Urinary bladder (tissue), 4 donors: ENCODE measurements around the gene OR2W1. TPM values are rescaled to one million over a fixed set of nuclear protein-coding genes. Genes with fewer than 3 reads are reported as not detected.

Source experiments
- DNase-seq: peaks from one replicate; pipeline ENCODE4 v3.0.0-alpha.2; 2015; ENCODE audit errors: extremely low spot score
- H3K27ac ChIP-seq: one replicate; pipeline ENCODE4 v1.5.1; 2013; ENCODE audit warnings: low read depth, mild to moderate bottlenecking, moderate library complexity
- H3K36me3 ChIP-seq: one replicate; pipeline ENCODE4 v1.6.1; 2013; ENCODE audit warnings: mild to moderate bottlenecking, moderate library complexity; ENCODE audit not compliant: insufficient read depth
- H3K4me1 ChIP-seq: one replicate; pipeline ENCODE4 v1.6.1; 2013; ENCODE audit warnings: mild to moderate bottlenecking, moderate library complexity; ENCODE audit not compliant: insufficient read depth
- H3K4me3 ChIP-seq: one replicate; pipeline ENCODE4 v1.5.1; 2013; ENCODE audit warnings: low read depth, low read length
- WGBS: extraction: QIAGEN DNeasy Blood & Tissue Kit; methylation state at CpG from one replicate; pipeline ENCODE4 v1.1.7; 2013; 5-methylcytosine and 5-hydroxymethylcytosine counted together
- polyA plus RNA-seq: library from polyadenylated mRNA; stranded (reverse); fragments of 200-250 nt; gene quantifications from one replicate; pipeline ENCODE4 v1.2.3, GENCODE V29; 2013
- total RNA-seq: library from RNA; depleted of rRNA; stranded (reverse); fragments of >200 nt; gene quantifications from one replicate; pipeline ENCODE4 v1.2.3, GENCODE V29; 2014
- donor health status: healthy with polysubstance abuse.
- donor health status: healthy.

The OR2W1 gene, protein sequence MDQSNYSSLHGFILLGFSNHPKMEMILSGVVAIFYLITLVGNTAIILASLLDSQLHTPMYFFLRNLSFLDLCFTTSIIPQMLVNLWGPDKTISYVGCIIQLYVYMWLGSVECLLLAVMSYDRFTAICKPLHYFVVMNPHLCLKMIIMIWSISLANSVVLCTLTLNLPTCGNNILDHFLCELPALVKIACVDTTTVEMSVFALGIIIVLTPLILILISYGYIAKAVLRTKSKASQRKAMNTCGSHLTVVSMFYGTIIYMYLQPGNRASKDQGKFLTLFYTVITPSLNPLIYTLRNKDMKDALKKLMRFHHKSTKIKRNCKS
- total RNA-seq (not detected), polyA plus RNA-seq (not detected)

DNA sequence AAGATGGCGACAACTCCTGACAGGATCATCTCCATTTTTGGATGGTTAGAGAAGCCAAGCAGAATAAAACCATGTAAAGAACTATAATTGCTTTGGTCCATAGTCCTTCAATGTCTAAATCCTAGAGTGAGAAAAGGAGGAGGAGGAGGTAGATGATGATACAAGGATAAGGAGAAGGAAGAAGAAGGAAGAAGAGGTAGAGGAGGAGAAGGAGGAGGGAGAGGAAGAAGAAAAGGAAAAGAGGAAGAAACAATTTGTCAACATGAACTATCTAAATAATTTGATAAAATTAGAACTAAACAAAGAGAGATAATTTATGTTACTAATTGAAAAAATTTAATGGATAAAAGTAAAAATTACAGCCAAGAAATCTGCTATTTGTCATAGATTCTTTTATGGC lies at the start of gene OR2W1:
OR2W1 (minus strand) TSS at position 101 of the 400 bp plus-strand sequence; CDS start at position 101, 0 bp downstream.
- no peak within 1 kb of the TSS for H3K27ac ChIP-seq
- DNase-seq: no peak
- no peak within 1 kb of the TSS for H3K4me3 ChIP-seq
- WGBS: 77% methylated on average over 1 of the region's 1 CpG
- no peaks in the 10 kb centered on the region for H3K4me1 ChIP-seq
- no peaks in the 10 kb centered on the region for H3K36me3 ChIP-seq

DNA sequence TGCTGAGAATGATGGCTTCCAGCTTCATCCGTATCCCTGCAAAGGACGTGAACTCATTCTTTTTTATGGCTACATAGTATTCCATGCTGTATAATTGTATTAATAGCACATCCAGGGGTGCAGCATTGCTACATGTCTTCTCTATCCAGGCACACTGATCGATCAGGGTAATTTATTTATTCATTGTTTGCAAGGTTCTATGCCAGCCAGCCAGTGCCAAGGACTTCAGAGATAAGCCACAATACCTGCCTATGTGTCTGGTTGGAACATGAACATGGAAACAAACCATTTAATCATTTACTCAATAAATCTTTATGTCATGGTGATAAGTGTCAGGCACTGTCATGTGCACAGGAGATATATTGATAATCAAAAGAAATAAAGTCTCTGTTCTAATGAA lies 48.0 kb upstream of the OR2W1 start:
- no peak for DNase-seq
- Histone ChIP-seq H3K36me3 (no peaks in the 10 kb centered on the region), H3K4me3 (no peak overlapping the region), H3K27ac (no peak overlapping the region), H3K4me1 (no peaks in the 10 kb centered on the region)
- 86% methylated on average over 3 of the region's 3 CpGs for WGBS

DNA sequence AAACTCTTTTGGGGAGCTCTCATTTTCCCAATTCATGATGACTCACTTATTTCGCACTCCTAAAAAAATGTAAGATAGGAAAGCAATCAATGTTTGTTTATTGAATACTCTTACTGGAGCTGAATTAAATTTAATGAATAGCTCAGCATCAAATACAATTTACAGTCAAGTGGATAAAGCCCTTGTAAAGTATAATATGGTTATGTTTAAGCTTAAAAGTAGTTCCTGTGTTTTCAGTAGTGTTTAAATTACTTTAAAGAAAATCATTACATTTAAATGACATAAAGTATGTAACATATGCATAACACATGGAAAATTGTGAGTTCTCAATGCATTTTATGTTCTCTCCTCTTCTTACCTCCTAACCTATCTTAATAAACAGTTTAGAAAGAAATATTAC lies 42.2 kb upstream of the OR2W1 start, which contains the start of gene OR2B3:
OR2B3 (minus strand) TSS at position 101 of the 400 bp plus-strand sequence; CDS start at position 36, 65 bp downstream.
- 78% methylated on average over 1 of the region's 1 CpG for WGBS
- H3K27ac ChIP-seq: no peak within 1 kb of the TSS
- no peaks in the 10 kb centered on the region for H3K4me1 ChIP-seq
- H3K36me3 ChIP-seq: no peaks in the 10 kb centered on the region
- no peak for DNase-seq
- no peak within 1 kb of the TSS for H3K4me3 ChIP-seq

DNA sequence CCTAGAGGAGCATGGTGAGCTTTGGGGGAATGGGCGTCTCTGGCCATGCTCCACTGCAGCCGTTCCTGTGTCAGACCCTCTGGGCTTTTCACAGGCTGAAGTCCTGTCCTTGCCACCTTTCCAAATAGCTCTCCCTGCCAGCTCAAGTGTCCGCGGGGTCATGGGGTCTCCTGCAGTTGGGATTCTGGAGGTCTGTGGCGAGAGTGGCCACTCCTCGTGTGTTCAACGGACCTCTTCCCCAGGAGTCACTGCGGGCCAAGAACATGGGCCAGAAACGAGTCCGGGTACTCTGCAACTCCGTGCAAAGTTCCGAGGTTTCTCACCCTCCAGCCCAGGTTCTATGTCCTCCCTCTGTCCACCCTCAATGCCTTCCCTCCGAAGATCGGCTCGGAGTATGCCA lies 37.5 kb upstream of the OR2W1 start:
- DNase-seq: no peak
- H3K4me3 ChIP-seq: no peak overlapping the region
- no peak overlapping the region for H3K27ac ChIP-seq
- no peaks in the 10 kb centered on the region for H3K36me3 ChIP-seq
- WGBS: 93% methylated on average over 15 of the region's 15 CpGs
- no peaks in the 10 kb centered on the region for H3K4me1 ChIP-seq

DNA sequence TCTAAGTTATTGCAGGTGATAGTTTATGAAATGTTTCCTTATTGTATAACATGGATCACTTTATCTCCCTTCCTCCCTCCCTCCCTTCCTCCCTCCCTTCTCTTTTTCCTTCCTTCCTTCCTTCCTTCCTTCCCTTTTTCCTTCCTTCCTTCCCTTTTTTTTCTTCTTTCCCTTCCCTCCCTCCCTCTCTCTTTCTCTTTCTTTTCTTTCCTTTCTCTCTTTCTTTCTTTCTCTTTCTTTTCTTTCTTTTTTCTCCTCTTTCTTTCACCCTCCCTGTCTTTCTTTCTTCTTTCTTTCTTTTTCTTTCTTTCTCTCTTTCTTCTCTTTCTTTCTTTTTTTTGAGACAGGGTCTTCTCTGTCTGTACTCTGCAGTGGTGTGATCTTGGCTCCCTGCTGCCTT lies 36.3 kb upstream of the OR2W1 start:
- no peaks in the 10 kb centered on the region for H3K36me3 ChIP-seq
- no peak overlapping the region for H3K27ac ChIP-seq
- DNase-seq: no peak
- H3K4me1 ChIP-seq: no peaks in the 10 kb centered on the region
- no peak overlapping the region for H3K4me3 ChIP-seq

DNA sequence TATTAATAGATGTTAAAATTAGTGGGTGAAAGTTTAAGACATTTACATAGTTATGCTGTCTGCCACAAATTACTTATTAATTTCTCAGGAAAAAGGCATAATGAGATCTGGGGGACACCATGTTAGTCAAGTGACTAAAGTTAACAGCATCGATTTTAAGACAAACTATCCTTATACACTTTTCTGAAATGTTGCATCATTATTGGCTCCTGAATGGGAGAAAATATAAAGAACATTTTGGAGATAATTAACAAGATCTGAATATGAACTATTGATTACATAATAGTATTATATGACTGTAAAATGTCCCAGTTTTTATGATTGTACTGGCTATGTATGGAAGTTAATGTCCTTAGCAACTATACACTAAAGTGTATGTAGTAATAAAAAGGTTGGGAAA lies 34.2 kb upstream of the OR2W1 start:
- H3K27ac ChIP-seq: no peak overlapping the region
- H3K36me3 ChIP-seq: no peaks in the 10 kb centered on the region
- DNase-seq: no peak
- 73% methylated on average over 1 of the region's 1 CpG for WGBS
- H3K4me3 ChIP-seq: no peak overlapping the region
- no peaks in the 10 kb centered on the region for H3K4me1 ChIP-seq

DNA sequence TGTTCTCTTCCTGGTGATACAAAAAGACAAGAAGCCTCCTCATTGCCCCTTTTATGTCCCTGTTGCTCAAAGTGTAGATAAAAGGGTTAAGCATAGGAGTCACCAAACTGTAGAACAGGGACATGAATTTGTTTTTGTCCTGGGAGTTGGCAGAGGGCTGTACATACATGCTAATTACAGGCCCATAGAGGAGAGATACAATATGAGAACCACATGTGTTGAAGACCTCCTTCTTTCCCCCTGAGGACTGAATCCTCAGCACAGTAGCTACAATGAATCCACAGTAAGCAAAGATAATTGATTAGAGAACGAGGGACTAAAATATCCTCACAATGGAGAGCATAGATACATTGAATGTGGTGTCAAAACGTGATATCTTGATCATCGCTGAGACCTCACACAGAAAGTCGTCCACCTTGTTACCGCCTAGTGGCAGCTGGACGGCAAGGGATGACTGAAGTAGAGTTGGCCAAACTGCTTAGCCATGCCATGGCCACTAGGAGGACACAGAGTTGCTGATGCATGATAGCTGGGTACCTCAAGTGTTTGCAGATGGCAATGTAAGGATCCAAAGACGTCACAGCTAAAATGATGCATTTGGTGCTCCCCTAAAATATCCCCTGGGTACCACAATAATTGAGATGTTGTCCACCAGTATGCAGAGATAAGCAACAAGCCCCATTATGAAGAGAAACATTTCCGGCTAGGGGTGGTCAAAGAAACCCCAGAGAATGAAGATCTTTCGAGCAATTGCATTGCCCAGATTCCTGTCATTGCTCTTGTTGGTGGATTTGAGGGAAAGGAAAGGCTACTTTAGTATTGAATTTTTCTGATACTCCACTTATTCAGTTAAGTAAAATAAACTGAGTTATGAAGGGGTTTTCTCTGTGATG lies 27.1 kb upstream of the OR2W1 start:
- no peak for DNase-seq
- Histone ChIP-seq H3K27ac (no peak overlapping the region), H3K36me3 (no peaks in the 10 kb centered on the region), H3K4me1 (no peaks in the 10 kb centered on the region), H3K4me3 (no peak overlapping the region)
- 36% methylated on average over 9 of the region's 9 CpGs for WGBS

DNA sequence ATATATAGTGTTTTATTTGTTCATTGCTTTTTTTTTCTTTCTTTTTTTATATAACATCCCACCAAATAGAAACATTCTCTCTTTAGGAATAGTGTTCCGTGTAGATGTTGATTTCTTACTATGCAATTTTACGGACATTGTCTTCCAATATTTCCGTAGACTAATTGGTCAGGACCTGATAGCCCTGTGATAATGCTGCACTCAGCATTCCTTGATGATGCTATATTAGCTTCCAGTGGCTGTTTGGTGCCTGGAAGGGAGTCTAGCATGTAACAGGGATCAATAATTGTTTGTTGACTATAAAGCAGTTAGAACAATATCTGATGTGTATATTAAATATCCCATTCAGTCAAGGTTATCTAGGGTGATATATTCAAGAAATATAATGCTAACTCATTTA lies 6.7 kb upstream of the OR2W1 start:
- DNase-seq: no peak
- H3K27ac ChIP-seq: no peak overlapping the region
- no peaks in the 10 kb centered on the region for H3K4me1 ChIP-seq
- no peaks in the 10 kb centered on the region for H3K36me3 ChIP-seq
- 85% methylated on average over 3 of the region's 3 CpGs for WGBS
- no peak overlapping the region for H3K4me3 ChIP-seq

DNA sequence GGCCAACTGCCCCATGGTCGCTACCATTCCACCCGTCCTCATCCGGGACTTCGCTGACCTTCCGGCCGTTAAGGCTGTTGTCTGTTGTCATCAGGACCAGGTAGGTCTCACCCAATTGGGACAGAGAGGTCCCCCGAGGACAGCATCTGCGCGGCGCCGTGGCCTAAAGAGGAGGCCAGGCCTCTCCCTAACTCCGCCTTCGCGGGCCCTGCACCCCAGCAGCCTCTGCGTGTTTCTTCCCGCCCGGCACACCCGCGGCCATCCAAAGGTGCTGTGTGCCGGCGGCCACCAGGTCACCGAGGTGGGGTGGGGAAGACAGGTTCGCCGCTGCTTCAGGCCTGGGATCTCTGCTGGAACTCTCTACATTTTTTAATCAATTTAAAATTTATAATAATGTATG lies 9.0 kb downstream of the OR2W1 start:
- Histone ChIP-seq H3K36me3 (no peaks in the 10 kb centered on the region), H3K27ac (no peak overlapping the region), H3K4me3 (no peak overlapping the region), H3K4me1 (no peaks in the 10 kb centered on the region)
- WGBS: 91% methylated on average over 24 of the region's 24 CpGs
- no peak for DNase-seq

DNA sequence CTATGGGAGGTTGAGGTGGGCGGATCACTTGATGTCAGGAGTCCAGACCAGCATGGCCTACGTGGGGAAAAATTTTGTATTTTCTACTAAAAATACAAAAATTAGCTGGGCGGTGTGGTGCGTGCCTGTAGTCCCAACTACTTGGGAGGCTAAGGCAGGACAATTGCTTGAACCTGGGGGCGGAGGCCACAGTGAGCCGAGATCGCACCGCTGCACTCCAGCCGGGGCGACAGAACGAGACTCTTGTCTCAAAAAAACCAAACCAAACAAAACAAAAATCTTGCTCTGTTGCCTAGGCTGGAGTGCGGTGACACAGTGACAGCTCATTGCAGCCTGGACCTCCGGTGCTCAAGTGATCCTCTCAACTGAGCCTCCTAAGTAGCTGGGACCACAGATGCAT lies 16.2 kb downstream of the OR2W1 start:
- 90% methylated on average over 13 of the region's 13 CpGs for WGBS
- H3K4me3 ChIP-seq: no peak overlapping the region
- no peaks in the 10 kb centered on the region for H3K4me1 ChIP-seq
- no peak for DNase-seq
- H3K36me3 ChIP-seq: no peaks in the 10 kb centered on the region
- no peak overlapping the region for H3K27ac ChIP-seq

DNA sequence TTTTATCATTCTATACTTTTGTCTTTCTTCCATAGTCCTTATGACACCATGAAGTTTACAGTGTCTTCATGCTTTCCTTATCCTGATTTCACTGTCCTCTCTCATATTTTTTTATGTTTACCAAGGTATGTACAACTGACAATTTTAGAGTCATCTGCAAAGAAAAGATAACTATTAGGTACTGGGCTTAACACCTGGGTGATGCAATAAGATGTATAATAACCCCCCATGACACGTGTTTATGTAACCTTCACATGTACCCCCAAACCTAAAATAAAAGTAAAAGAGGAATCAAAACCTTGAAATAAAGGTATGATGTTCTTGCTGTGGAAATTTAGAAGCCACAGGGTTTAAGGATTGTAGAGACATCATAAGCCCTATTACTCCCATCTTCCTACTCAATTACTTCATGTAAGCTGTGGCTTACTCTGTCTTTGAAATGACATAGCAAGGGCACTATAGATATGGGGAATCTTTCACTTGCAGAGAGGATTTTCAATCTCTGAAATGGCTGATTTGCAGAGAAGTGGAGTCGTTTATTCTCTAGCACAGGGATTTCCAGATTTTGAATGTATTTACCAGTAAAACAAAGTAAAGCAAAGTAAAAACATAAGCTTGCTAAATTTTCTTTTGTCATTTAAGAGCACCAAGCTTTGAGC lies 18.9 kb downstream of the OR2W1 start:
- WGBS: 47% methylated on average over 2 of the region's 2 CpGs
- Histone ChIP-seq H3K36me3 (no peaks in the 10 kb centered on the region), H3K27ac (no peak overlapping the region), H3K4me1 (no peaks in the 10 kb centered on the region), H3K4me3 (no peak overlapping the region)
- DNase-seq: no peak

DNA sequence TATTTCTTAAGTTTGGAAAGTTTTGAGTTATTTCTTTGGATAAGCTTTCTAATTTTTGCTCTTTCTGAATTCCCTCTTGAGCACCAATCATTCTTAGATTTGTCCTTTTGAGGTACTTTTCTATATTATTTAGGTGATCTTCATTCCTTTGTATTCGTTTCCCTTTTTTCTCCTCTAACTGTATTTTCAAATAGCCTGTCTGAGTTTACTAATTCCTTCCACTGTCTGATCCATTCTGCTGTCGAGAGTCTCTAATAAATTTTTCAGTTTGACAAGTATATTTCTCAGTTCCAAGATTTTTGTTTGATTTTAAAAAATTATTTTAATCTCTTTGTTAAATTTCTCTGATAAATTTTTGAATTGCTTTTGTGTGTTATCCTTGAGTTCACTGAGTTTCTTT lies 23.5 kb downstream of the OR2W1 start:
- Histone ChIP-seq H3K4me3 (no peak overlapping the region), H3K36me3 (no peaks in the 10 kb centered on the region), H3K27ac (no peak overlapping the region), H3K4me1 (no peaks in the 10 kb centered on the region)
- WGBS: 71% methylated on average over 2 of the region's 2 CpGs
- no peak for DNase-seq

DNA sequence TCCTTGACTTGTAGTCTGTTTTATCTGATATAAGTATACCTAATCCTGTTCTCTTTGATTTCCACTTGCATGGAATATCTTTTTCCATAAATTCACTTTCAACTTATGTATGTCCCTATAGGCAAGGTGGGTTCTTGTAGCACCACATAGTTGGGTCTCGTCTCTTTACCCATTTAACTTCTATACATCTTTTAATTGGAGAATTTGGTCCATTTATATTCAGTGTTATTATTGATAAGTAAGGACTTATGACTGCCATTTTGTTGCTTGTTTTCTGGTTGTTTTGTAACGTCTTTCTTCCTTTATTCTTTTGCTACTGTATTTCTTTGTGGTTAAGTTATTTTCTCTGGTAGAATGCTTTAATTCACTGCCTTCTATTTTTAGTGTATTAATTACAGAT lies 25.3 kb downstream of the OR2W1 start:
- Histone ChIP-seq H3K4me1 (no peaks in the 10 kb centered on the region), H3K27ac (no peak overlapping the region), H3K36me3 (no peaks in the 10 kb centered on the region), H3K4me3 (no peak overlapping the region)
- 60% methylated on average over 2 of the region's 2 CpGs for WGBS
- DNase-seq: no peak

DNA sequence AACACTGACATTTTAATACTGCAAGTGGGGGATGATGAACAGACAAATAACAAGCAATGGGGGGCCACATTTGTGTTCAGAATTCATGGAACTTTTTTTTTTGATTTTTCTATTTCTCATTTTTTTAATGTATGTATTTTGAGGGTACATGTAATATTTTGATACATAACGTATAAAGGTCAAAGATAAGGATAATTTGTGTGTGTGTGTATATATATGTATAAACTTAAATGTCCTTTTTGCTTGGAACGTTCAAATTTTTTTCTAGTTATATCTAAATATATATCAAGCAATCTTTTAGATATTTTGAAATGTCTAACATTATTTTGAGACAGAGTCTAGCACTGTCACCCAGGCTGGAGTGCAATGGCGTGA lies 27.6 kb downstream of the OR2W1 start:
- Histone ChIP-seq H3K4me1 (no peaks in the 10 kb centered on the region), H3K4me3 (no peak overlapping the region), H3K36me3 (no peaks in the 10 kb centered on the region), H3K27ac (no peak overlapping the region)
- no peak for DNase-seq
- 30% methylated on average over 3 of the region's 3 CpGs for WGBS
